ENCODE data around the gene RBBP8.

GRCh38 chr18:22988208-22988607 is 55.1 kb downstream of the RBBP8 start:
- TF ChIP-seq EZH2 (IDR thresholded peaks at IDR 0.05; ENCODE audit: insufficient read depth, poor library complexity, severe bottlenecking) (no peak), EZH2phosphoT487 (IDR thresholded peaks at IDR 0.05; ENCODE audit: insufficient read depth, low read depth) (no peak)

Measured in GM23248 (cell line).